ENCODE data around the gene MRPL32.

The MRPL32 gene

DNA sequence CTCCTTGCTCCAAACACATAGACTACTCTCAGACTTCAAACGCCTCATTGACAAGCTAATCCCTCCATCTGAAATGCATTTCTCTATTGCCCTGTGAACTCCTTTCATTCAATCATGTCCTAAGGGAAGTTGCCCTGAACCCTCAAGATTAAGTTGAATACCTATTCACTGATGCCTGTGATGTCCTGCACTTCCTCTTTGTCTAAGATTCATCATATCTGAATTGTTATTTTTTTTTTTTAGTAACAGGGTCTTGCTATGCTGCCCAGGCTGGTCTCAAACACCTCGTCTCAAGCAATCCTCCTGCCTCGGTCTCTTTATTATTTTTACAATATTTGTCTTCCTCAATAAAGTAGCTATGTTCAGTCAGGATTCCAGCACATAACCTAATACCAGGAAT lies 3.4 kb upstream of the MRPL32 start:
- no peak for DNase-seq

DNA sequence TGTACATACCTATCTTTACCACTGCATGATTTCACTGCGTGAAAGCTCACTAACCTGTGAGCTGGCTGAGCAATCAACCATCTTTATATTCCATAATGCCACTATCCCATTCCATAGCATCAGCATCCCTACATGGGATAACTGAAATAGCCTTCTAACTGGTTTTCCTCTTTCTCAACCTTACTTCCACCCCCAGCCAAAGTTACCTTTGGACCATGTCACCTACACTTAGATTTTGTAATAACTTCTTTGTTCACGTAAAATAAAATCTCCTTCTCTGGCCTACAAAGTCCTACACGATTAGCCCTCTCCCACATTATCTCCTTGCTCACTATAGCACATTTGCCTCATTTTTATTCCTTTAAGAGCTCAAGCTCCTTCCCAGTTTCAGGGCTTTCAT lies 2.7 kb upstream of the MRPL32 start:
- no peak for DNase-seq

DNA sequence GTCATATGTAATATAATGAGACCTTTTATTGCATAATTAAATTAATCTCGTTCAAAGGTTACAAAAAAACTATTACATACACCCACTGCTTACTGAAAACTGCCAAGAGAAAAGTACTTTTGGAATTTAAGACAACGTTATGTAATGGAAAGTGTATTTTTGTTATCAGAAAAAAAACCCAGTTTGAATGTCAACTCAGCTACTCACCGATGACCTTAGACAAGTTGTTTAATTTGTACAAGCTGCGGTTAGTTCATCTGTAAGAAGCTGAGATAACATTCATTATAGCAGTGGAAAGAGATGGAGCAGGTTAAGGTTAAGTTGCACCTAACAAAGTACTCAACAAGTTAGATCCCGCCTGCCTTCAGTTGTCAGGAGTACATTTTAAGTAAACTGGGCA lies 1.3 kb upstream of the MRPL32 start:
- DNase-seq, result no peak

DNA sequence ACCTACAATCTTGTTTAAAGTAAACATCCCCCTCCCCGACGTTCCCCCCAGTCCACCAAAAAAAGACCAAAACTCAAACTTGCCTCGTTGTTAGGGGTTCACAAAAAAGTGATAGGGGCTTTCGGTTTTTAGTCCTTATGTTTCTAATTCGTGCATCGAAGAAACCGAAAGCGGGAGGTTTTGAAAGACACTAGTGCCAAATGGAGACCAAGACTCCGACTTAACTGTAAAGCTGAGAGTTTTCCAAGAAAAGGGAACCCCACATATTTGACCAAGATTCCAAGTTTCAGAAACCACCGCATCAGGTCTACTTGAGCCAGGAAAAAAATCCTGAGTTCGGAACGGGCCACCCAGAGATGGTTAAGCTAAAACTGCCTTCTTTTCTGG lies 736 bp upstream of the MRPL32 start:
- peak; percentile 43 for DNase-seq

DNA sequence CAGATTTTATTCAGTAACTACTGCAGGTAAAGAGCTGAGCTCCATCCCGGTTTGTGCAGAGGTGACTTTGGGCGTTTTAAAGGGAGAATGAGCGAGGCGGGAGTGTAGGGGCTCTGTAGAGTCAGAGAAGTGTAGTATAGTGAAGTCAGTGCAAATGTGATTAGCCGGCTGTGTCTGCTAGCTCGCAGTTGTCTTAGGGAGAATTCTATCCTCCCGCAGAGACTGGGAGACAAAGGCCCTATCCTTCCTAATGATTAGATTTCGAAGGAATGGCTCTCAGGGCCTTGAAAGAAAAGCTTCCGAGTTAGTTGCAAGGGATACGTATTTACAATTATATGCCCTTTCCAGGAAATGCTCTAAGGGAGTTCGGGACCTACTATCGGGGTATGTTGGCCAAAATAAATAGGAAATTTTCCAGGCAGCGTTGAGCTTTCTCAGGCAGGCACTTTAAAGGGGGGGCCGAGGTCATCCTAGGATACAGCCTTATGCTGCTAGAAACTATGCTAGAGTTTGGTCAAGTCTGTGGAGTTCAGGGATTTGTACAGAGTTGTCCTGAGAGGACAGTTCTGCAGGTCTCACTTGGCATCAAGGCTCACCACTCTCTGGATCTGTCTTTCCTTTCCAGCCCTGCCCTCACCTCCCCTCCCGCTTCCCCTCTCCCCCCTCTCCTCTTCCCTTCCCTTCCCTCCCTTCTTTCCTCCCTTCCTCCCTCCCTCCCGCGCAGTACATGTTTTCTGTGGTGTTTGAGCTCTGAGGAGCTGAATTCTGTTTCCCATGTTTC lies 825 bp downstream of the MRPL32 start:
- no peak for DNase-seq

DNA sequence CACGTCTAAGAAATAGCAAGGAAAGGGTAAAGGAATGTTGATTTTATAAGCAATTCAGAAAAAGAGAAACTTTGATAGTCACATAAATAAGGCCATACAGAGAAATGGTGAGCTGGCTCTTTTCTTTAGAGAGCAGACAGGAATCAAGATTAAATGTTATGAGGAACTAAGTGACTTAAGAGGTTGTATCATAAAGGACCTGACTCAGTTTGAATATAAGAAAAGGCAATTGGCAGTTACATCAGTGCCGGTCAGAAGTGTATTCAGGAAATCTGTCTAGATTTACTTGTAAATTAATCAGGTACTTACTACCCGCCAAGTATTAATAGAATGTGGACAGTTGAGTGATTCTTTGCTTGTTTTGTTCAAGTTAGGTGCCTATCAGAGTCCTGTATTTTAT lies 2.1 kb downstream of the MRPL32 start:
- no peak for DNase-seq

DNA sequence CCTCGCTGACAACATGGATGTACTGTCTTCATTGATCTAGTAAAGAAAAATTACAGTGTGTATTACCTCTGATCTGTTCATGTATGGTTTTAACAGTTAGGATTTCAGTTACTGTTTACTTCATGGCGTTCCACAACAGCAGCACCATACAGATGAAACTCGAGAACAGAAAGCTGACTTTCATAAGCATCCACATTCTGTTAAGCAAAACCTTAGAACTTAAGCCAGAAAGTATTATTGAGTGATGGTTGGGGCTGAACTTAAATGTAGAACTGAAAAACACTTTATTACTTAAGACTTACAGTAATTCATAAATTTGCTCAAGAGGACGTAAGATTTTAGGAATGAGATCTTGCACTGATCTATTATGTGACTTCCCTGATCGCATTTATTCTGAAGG lies 3.7 kb downstream of the MRPL32 start:
- DNase-seq, result no peak

GRCh38 chr7:42939457-42940240 lies 7.5 kb downstream of the MRPL32 start:
- peak; percentile 26 for DNase-seq

DNA sequence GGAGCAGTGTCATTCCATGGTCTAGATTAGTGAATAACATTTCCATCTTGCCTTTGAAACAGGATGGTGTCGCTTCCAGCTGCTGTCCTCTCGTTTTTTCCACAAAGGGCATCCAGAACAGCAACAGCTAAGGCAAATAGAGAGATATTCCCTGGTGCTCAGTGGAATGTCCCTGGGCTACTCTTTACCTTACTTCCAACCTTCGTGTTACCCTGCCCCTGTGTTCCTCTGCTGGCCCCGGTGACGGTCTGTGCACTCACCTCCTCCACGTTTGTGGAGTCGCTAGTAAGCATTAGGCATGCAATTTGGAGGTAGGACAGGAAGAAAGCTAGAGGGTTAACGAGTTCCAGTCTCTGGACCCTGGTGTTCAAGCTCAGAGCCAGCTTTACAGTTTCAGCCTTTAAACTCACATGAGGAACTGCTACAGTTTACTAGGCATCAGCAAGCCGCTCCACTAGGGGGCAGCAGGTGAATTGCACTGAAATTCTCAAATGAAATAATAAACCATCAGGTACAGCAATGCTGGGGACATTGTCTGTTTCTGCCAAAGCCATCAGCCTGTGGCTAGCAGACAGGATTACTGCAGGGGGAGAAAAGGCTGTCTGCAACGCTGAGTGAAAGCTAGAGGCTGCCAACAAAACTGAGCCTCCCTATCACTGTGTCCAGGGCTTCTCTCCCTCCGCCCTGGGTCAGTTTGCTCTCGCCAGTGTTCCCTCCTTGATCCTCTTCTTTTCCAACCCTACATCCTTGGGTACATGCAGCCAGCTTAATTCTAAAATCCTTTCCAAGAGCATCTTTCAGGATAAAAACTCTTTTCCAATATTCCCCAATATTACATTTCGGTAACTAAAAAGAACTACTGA lies 9.0 kb downstream of the MRPL32 start:
- peak; percentile 74 for DNase-seq

- peak; percentile 23 for DNase-seq
These were observed 13.8 kb downstream of the MRPL32 start for GRCh38 chr7:42945821-42946626.

- no peak for DNase-seq
These were observed 14.4 kb downstream of the MRPL32 start for GRCh38 chr7:42946627-42946950.

DNA sequence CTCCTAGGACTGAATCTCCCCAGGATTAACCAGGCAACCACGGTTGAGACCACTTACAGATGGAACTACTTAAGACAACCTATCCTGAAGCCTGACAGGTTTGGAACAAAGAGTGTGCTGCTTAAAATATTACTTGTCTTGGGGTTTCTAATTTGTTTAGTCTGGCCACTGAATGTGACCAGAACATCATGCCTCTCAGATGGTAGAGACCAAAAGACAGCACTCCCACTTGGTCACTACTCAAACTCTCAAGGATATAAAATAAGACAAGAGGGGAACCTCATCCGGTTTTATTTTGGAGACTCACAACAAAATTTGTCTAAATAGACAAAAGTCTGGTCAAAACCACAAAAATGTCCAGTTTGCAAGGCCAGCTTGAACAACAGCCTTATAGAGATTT lies 15.3 kb downstream of the MRPL32 start:
- DNase-seq, result no peak

DNA sequence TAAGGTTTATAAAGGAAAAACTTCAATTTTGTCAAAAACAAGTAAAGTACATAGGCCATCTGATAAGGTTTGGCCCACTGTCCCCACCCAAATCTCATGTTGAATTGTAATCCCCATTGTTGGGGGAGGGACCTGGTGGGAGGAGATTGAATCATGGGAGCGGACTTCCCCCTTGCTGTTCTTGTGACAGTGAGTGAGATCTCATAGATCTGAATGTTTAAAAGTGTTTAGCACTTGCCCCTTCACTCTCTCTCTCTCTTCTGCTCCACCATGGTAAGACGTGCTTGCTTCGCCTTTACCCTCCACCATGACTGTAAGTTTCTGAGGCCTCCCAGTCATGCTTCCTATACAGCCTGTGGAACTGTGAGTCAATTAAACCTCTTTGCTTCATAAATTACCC lies 18.2 kb downstream of the MRPL32 start:
- DNase-seq, result no peak

- no peak for DNase-seq
These were observed 20.2 kb downstream of the MRPL32 start for GRCh38 chr7:42952328-42952727.

- no peak for DNase-seq
These were observed 21.8 kb downstream of the MRPL32 start for GRCh38 chr7:42953994-42954393.

- DNase-seq, result no peak
These were observed 23.9 kb downstream of the MRPL32 start for GRCh38 chr7:42956062-42956461.

GRCh38 chr7:42959549-42959948 lies 27.4 kb downstream of the MRPL32 start:
- DNase-seq, result no peak

GRCh38 chr7:42960762-42961161 lies 28.6 kb downstream of the MRPL32 start:
- DNase-seq, result no peak

GRCh38 chr7:42961170-42961569 lies 29.0 kb downstream of the MRPL32 start:
- no peak for DNase-seq

- DNase-seq, result no peak
These were observed 32.1 kb downstream of the MRPL32 start for GRCh38 chr7:42964293-42964692.

DNA sequence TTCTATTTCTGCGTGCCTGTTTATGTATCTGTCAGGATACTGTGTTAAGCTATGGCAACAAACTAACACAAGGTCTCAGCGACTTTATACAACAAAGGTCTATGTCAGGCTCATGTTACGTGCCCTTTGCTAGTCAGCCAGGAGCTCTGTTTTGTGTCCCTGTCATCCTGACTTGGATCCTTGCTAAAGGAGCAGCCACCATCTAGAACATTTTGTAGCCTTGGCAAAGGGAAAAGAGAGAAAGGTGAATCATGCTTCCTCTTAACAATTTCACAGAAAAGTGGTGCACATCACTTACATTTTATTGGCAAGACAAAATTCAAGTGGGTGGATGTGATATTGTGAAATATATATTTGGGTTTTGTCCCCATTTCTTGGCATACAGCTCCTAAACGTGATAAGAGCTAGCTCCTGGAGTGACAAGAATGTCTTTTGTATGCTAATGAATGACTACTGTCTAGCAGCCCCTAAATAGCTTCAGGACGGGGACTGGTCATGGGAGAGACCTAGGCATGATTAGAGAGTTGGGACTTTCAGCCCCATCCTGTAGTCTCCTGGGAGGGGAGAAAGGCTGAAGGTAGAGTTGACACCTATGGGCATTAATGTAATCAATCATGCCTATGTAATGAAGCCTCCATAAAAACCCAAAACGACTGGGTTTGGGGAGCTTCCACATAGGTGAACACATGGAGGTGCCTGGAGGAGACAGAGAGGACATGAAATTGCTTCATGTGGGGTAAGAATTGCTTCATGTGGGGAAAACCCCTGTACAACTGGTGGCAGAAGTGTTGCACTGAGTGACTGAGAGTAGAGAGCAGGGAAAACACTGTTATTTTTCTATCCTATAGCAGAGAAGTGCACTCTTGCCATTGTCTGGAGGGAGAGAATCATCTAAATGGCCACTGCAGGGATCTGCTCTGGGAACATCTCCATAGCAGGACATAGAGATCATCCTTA lies 33.0 kb downstream of the MRPL32 start:
- peak; percentile 29 for DNase-seq

GRCh38 chr7:42967391-42967790 lies 35.2 kb downstream of the MRPL32 start:
- no peak for DNase-seq
